HG02938 (cell line): Measurements from ENCODE around the gene BUD23.
"Not testable (repeated sequence)": the region's sequence is repeated elsewhere in the genome, so short reads cannot be mapped to it uniquely, and the experiment has no call there.

Source experiments
- ATAC-seq: cut with Tn5 transposase; IDR thresholded peaks from one replicate; pipeline ENCODE4 v1.9.1; 2021; ENCODE audit warnings: mild to moderate bottlenecking, moderate library complexity; ENCODE audit not compliant: unreplicated experiment

Gene BUD23

GRCh38 chr7:73699370-73700068 lies 16.1 kb downstream of the BUD23 start:
- no peak for ATAC-seq

DNA sequence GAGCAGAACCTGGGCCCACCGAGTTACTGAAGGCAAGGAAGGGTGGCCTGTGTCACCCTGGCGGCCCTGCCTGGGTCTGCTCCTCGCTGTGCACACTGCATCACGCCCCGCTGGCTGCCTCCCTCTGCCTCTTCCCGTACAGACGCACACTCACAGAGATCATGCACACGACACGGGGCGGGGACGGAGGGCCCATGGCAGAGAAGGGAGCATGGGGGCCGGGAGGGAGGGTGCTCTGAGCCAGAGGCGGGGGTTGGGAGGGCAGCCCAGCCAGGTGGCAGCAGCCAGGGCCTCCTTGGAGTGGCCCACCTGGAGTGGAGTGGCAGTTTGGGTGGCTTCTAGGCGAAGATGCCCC lies 16.6 kb downstream of the BUD23 start:
- no peak for ATAC-seq

DNA sequence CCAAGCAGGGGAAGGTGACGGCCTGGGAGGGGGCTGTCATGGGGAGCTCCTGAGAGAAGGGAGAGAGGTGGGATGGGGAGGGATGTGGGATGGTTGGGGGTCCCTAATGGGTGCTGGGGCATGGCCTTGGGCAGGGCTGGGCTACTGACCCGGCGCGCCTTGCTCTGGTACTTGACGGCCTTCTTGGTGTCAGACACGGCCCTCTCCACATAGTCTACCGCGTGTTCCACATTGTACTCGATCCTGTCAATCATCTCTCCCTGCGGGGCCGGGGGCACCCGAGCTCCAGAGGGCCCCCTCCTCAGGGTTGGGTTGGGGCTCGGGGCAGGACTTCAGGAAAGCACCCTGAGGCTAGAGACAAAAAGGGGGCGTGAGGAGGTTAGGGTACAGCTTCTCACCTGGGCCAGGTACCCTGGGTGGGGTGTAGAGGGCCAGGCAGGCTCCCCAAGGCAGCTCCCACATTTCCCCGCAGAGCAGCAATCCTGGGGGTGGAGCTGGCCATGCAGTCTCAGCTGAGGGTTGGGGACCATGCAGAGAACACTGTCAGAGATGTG lies 17.3 kb downstream of the BUD23 start:
- ATAC-seq = no peak

- ATAC-seq = no peak
Measured at GRCh38 chr7:73701357-73701995, 18.1 kb downstream of the BUD23 start.

DNA sequence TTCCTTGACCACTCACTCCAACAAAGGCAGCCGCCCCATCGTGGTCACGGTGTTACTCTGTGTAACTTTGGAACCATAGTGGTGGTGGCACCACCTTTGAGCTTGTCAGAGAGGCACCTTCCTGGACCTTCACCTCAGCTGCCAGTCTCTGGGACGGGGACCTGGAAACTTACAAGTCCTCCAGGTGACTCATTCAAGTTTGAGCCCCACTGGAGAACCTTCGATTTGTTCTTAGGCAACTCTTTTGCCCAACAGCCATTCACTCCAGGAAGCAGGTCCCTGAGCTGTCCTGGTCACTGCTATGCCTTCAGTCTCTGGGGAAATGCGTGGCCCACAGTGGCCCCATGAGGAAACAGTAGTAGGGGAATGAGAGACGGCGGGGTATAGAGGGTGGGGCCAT lies 18.8 kb downstream of the BUD23 start:
- no peak for ATAC-seq

DNA sequence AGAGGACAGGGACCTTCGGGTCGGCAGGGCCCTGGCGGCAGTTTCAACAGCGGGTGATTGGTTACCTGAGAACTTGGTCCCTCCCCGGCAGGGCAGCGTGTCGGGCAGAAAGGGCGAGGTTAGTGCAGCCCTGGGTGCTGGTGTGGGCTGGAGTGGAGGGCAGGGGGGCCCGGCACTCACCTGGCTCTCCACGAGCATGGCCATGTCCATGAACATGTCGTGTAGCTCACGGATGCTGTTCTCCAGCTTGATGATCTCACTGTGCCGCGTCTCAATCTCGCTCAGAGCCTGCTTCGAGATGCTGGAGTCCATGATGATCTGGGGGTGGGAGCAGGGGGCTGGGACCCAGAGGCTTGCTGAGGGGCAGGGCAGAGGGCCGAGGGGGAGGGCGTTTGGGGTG lies 19.3 kb downstream of the BUD23 start:
- ATAC-seq = no peak

GRCh38 chr7:73703225-73703624 lies 19.8 kb downstream of the BUD23 start:
- ATAC-seq = no peak

- no peak for ATAC-seq
Measured at GRCh38 chr7:73703757-73704639, 20.6 kb downstream of the BUD23 start.

DNA sequence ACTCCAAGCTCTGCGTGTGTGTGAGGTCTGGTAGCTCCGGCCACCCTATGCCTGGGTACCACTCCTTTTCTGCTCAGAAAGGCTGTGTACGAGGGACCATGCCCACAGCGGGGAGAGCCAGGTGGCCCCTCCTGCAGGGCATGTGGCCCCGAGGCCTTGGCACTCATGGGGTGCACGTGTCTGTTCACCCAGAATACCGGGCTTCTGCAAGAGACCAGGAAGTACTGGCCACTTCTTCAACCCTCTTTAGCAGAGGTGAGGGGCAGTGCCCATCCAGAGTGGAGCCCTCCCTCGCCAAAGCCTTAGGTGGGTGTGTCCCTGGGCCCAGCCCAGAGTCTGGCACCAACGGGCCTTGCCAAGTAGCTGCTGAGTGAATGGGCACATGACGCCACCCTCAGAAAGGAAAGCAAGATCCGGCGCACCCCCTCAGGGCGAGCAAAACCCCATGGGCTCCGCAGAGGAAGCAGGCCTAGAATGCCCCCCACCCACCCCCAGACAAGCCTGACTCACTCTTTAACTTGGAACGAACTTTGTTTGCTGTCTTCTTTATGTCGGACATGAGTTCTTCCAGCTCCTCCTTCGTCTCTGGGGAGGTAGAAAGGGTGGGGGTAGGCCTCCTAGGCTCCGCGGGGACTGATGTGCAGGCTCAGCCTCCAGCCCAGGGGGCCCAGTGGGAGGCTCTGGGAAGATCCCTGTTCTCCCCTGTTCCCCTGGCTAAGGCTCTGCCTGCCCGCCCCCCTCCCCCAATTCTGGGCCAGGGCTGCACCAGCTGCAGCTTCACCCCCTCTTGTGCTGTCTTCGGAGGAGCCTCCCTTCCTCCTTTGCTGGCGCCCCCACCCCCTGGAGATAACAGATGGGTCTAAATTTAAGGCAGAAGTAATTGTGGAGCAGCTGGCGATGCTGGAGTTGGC lies 21.5 kb downstream of the BUD23 start:
- ATAC-seq = no peak

DNA sequence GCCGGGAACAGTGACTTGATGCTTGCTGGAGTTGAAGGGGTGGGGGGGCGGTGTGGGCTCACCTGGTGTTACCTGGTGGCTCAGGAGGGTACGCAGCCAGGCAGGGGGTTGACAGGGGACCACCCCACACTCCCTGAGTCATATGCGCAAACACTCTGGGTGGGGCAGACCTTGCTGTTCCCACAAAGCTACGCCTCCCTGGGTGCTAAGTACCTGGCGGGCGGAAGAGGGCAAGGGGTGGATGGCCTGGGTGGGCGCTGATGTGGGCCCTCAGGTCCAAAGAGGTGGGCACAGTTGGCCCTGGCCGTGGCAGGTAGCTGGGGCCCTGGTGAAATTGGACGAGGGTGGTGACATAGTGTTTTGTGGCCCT lies 22.1 kb downstream of the BUD23 start:
- ATAC-seq = no peak

DNA sequence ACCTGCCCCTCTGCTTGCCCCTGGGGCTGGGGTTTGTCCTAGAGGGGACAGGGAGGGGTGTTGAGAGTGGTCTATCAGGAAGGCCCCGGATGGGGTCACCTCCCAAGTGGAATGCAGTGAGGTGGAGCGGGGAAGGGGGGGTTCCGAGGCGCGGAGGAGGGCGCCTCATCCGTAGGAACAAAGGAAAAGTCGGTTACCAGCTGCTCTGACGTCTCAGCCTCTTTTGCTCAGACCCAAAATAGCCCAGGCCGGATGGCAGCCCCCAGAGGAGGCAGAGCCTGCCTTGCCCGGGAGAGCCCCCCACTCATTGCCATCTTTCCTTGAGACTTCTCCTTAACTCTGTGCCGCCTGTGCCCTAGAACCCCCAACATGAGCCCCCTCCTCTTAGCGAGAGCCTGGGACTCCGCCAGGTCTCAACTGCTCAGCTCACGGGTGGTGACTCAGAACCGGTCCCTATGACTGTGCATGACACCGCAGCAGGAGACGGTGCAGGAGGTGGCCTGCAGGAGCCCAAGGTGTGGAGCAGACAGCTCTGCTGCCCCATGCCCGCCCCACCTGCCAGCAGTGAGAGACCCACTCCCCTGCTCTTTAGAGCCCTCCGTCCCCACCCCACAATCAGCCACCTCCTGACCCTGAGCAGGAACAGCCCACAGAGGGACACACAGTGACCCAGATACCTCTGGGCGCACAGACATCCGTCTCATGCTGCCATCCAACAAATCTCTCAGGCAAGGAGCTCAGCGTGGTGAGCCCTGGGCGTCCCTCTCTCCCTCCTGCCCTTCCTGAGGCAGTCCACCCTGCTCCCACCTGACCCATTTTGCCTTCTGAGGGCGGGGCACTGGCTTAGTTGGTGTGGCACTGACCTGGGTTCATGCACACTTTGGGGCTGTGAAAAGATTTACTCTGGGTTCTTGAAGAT lies 23.0 kb downstream of the BUD23 start:
- no peak for ATAC-seq

- no peak for ATAC-seq
Measured at GRCh38 chr7:73707045-73707631, 23.7 kb downstream of the BUD23 start.

DNA sequence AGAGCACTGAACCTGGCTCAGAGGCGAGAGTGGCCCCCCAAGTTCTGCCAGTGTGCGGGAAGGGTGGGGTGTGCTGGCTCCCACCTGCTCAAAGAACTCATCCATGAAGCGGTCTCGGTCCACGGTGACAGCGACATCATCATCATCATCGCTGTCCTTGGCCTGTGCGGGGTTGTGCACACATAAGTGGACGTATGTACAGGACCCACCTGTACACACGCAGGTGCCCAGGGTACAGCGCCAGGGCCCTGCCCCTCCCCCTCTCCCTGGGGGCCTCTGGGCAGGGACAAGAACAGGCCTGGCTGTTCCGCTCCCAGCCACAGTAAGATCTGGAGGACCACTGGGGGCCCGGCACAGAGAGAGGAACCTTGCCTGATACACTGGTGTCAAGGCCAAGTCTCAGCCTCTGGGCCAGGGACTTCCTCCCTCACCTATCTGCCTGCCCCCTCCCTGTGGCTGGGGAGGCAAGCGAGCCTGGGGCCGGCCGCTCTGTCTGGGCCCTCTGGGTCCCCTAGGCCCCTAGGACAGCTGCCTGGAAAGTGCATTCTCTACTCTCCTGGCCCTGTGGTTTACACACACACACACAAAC lies 25.7 kb downstream of the BUD23 start:
- ATAC-seq = no peak

- no peak for ATAC-seq
Measured at GRCh38 chr7:73712773-73713172, 29.4 kb downstream of the BUD23 start.

GRCh38 chr7:73713319-73713718 lies 29.9 kb downstream of the BUD23 start:
- ATAC-seq = not testable (repeated sequence)

- no peak for ATAC-seq
Measured at GRCh38 chr7:73715648-73716317, 32.4 kb downstream of the BUD23 start.

DNA sequence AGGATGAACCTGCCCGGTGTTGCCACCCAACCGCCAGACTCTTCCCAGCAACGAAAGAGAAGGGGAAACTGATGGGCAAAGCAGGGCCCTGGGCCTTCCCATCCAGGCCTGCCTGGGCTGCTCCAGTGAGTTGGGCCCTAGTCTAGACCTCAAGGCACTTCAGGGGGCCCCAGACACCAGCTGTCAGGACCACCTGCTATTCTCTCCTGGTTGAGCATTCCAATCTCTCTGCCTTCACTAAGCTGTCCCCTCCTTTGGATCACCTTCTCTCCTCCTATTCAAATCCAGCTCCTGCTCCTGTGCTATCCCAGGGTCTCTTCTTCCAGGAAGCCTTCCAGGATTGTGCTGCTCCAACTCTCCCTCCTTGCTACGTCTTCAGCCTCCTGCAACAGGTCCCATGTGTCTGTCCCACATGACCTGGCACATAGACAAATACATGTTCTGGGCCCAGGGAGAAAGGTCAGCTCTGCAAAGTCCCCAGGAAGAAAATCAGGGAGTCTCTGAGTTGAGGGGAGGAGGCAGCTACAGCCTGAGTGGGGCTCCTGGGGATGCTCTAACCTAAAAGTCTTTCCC lies 33.0 kb downstream of the BUD23 start:
- ATAC-seq = no peak
